Upper lobe of left lung (tissue), 6 donors: Measurements from ENCODE around the gene TMEM255A. TPM values are rescaled to one million over a fixed set of nuclear protein-coding genes. Genes with fewer than 3 reads are reported as not detected.
A peak's percentile ranks its signal among the peaks of the same experiment; 100 is the strongest.

Experiments used
- ATAC-seq, 2 donors: fragments of 200-7000 bp; cut with Tn5 transposase; one replicate each; pipeline ENCODE4 v1.9.1; 2022; ENCODE audit warnings: mild to moderate bottlenecking in 2 of 2, moderate library complexity in 2 of 2; ENCODE audit not compliant: low FRiP score in 2 of 2
- DNase-seq, 2 donors: peaks; one replicate each; pipeline ENCODE4 v3.0.0-alpha.2; 2019 to 2020
- H3K27ac ChIP-seq, 4 donors: fragments of 200-600 bp; sonication (generic); one replicate each; pipeline ENCODE4 v1.5.1; 2016 to 2019
- H3K27me3 ChIP-seq, 4 donors: fragments of 200-600 bp; sonication (generic); one replicate each; pipeline ENCODE4 v1.5.1; 2017 to 2019
- H3K36me3 ChIP-seq, 4 donors: fragments of 200-600 bp; sonication (generic); one replicate each; pipeline ENCODE4 v1.5.1; 2016 to 2019
- H3K4me1 ChIP-seq, 4 donors: fragments of 200-600 bp; sonication (generic); one replicate each; pipeline ENCODE4 v1.5.1; 2018 to 2019
- H3K4me3 ChIP-seq, 4 donors: fragments of 200-600 bp; sonication (generic); one replicate each; pipeline ENCODE4 v1.5.1; 2017 to 2019; ENCODE audit warnings: mild to moderate bottlenecking in 2 of 4, moderate library complexity in 1 of 4
- H3K9me3 ChIP-seq, 4 donors: fragments of 200-600 bp; sonication (generic); one replicate each; pipeline ENCODE4 v1.5.1; 2018 to 2019
- EP300 ChIP-seq, 4 donors: sonication (generic); formaldehyde crosslinking; IDR thresholded peaks; one replicate each; pipeline ENCODE4 v1.5.1; 2017; ENCODE audit warnings: antibody characterized with exemption in 4 of 4, control low read depth in 2 of 4
- POLR2A ChIP-seq, 4 donors: fragments of 450-650 bp; IDR thresholded peaks; one replicate each; pipeline ENCODE4 v1.5.1; 2016 to 2017; ENCODE audit warnings: antibody characterized with exemption in 4 of 4, mild to moderate bottlenecking in 2 of 4
- POLR2AphosphoS5 ChIP-seq, 2 donors: sonication (generic); formaldehyde crosslinking; IDR thresholded peaks; one replicate each; pipeline ENCODE4 v1.5.1; 2017; ENCODE audit warnings: antibody characterized with exemption in 2 of 2
- WGBS, 2 donors: methylation state at CpG; one replicate each; pipeline ENCODE4 v1.1.5; 2017 to 2018; 5-methylcytosine and 5-hydroxymethylcytosine counted together
- total RNA-seq, 6 donors: library from RNA; depleted of rRNA in 4 of 6; stranded (reverse); fragments of >200 nt in 4 of 6; gene quantifications; one replicate each; pipeline versions ENCODE4 v1.1.0 to v1.2.1, GENCODE V29; 2016 to 2021
- TF ChIP-seq, protein P1 (sequence below), 6 experiments: fragments of 450-650 bp in 4 of 6; fragments of 200-600 bp in 2 of 6; sonication (generic) in 2 of 6; IDR thresholded peaks; one replicate each; pipeline ENCODE4 v1.5.1; 2016 to 2019; ENCODE audit warnings: antibody characterized with exemption in 6 of 6
- donor health status: DM: no; HTN: no; CAD: no; lungs with moderate emphysema.
- donor health status: DM: no; HTN: yes; CAD: no; lungs with severe emphysema.

TMEM255A gene
- total RNA-seq, 6 donors from 2014 or later: 1.0 to 3.3 (median 1.6) TPM

GRCh38 chrX:120304256-120304655 lies 7.0 kb downstream of the TMEM255A start:
- Histone ChIP-seq H3K36me3 (no peaks in the 10 kb centered on the region), H3K4me1 (peaks cover 0 to 6% (median 2%) of the 10 kb centered on the region in 4 donors), H3K27me3 (no peaks in the 10 kb centered on the region), H3K27ac (peak overlapping the region in 1 of 4 donors; percentile 11), H3K4me3 (no peak overlapping the region), H3K9me3 (no peaks in the 10 kb centered on the region)
- no peak for TF ChIP-seq POLR2AphosphoS5 (IDR thresholded peaks at IDR 0.05)
- no peak for TF ChIP-seq EP300 (IDR thresholded peaks at IDR 0.05)
- TF ChIP-seq, protein P1, sequence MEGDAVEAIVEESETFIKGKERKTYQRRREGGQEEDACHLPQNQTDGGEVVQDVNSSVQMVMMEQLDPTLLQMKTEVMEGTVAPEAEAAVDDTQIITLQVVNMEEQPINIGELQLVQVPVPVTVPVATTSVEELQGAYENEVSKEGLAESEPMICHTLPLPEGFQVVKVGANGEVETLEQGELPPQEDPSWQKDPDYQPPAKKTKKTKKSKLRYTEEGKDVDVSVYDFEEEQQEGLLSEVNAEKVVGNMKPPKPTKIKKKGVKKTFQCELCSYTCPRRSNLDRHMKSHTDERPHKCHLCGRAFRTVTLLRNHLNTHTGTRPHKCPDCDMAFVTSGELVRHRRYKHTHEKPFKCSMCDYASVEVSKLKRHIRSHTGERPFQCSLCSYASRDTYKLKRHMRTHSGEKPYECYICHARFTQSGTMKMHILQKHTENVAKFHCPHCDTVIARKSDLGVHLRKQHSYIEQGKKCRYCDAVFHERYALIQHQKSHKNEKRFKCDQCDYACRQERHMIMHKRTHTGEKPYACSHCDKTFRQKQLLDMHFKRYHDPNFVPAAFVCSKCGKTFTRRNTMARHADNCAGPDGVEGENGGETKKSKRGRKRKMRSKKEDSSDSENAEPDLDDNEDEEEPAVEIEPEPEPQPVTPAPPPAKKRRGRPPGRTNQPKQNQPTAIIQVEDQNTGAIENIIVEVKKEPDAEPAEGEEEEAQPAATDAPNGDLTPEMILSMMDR (IDR thresholded peaks at IDR 0.05): no peak
- no peak for TF ChIP-seq POLR2A (IDR thresholded peaks at IDR 0.05)
- no peak for ATAC-seq
- 69 to 85% methylated on average over 7 to 8 of the region's 8 CpGs for WGBS, 2 donors
- DNase-seq: no peak

DNA sequence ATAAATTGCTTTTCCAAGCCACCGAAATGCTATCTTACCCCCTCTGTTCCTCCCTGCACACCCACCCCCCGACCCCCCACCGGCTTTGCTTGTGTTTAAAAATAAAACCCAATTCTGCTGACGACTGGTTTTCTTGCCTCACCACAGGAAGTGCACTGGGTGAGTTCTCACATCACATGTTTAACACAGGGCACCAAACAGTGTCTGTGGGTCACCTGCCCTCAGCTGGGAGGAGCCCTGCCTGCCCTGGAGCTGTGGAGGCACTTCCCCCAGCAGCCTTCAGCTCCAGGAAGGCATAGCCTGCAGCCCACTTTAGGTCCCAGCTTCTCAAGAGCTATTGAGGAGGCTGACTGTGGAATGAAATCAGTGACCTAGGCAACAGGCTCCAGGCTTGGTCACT lies 8.8 kb downstream of the TMEM255A start:
- no peaks in the 10 kb centered on the region for H3K27me3 ChIP-seq
- no peaks in the 10 kb centered on the region for H3K9me3 ChIP-seq
- H3K4me1 ChIP-seq: no peaks in the 10 kb centered on the region
- H3K27ac ChIP-seq: no peak overlapping the region
- peak in 1 of 2 donors; percentile 53 for DNase-seq
- TF ChIP-seq, protein P1 (IDR thresholded peaks at IDR 0.05): no peak
- TF ChIP-seq POLR2A (IDR thresholded peaks at IDR 0.05) (peak in 1 of 4 donors; percentile 24), POLR2AphosphoS5 (IDR thresholded peaks at IDR 0.05) (peak in 1 of 2 donors; percentile 19)
- H3K36me3 ChIP-seq: no peaks in the 10 kb centered on the region
- H3K4me3 ChIP-seq: no peak overlapping the region
- 12 to 13% methylated on average over 4 of the region's 4 CpGs for WGBS, 2 donors
- ATAC-seq: peak in 1 of 2 donors; percentile 68

- no peak for ATAC-seq
- WGBS, 2 donors: 27 to 38% methylated on average over 4 of the region's 4 CpGs
- H3K27ac ChIP-seq: no peak overlapping the region
Measured at GRCh38 chrX:120301960-120302359, 9.3 kb downstream of the TMEM255A start.

GRCh38 chrX:120301497-120301896 lies 9.8 kb downstream of the TMEM255A start:
- no peak for TF ChIP-seq POLR2AphosphoS5 (IDR thresholded peaks at IDR 0.05)
- no peak for TF ChIP-seq EP300 (IDR thresholded peaks at IDR 0.05)
- TF ChIP-seq, protein P1 (IDR thresholded peaks at IDR 0.05): no peak
- no peak for TF ChIP-seq POLR2A (IDR thresholded peaks at IDR 0.05)
- no peaks in the 10 kb centered on the region for H3K36me3 ChIP-seq
- WGBS, 2 donors: 45 to 70% methylated on average over 2 of the region's 2 CpGs

More at GRCh38 chrX:120301960-120302359, 9.3 kb downstream of the TMEM255A start:
- H3K36me3 ChIP-seq: no peaks in the 10 kb centered on the region
- H3K4me1 ChIP-seq: no peaks in the 10 kb centered on the region
- H3K9me3 ChIP-seq: no peaks in the 10 kb centered on the region
- DNase-seq: no peak
- TF ChIP-seq POLR2AphosphoS5 (IDR thresholded peaks at IDR 0.05) (no peak), EP300 (IDR thresholded peaks at IDR 0.05) (no peak), POLR2A (IDR thresholded peaks at IDR 0.05) (no peak)
- TF ChIP-seq, protein P1 (IDR thresholded peaks at IDR 0.05): no peak
- H3K4me3 ChIP-seq: no peak overlapping the region
- H3K27me3 ChIP-seq: no peaks in the 10 kb centered on the region

GRCh38 chrX:120299928-120300327 lies 11.3 kb downstream of the TMEM255A start:
- 40 to 58% methylated on average over 1 to 2 of the region's 2 CpGs for WGBS, 2 donors

More at GRCh38 chrX:120301497-120301896, 9.8 kb downstream of the TMEM255A start:
- DNase-seq (no peak), ATAC-seq (no peak)
- Histone ChIP-seq H3K9me3 (no peaks in the 10 kb centered on the region), H3K4me1 (no peaks in the 10 kb centered on the region), H3K27ac (no peak overlapping the region), H3K27me3 (no peaks in the 10 kb centered on the region), H3K4me3 (no peak overlapping the region)

More at GRCh38 chrX:120299928-120300327, 11.3 kb downstream of the TMEM255A start:
- Histone ChIP-seq H3K9me3 (no peaks in the 10 kb centered on the region), H3K27me3 (no peaks in the 10 kb centered on the region), H3K4me1 (no peaks in the 10 kb centered on the region), H3K27ac (no peak overlapping the region), H3K4me3 (no peak overlapping the region), H3K36me3 (no peaks in the 10 kb centered on the region)
- no peak for TF ChIP-seq EP300 (IDR thresholded peaks at IDR 0.05)
- TF ChIP-seq, protein P1 (IDR thresholded peaks at IDR 0.05): peak in 1 of 6 experiments; percentile 15
- no peak for ATAC-seq
- DNase-seq: no peak
